ENCODE results near the gene RSPH6A. TPM values are rescaled to one million over a fixed set of nuclear protein-coding genes. Genes with fewer than 3 reads are reported as not detected.

Gene RSPH6A
- total and polyA plus RNA-seq, 2 of the 13 experiments (the other 11 are each of a cell fraction or from before 2014, with no cell fraction given): 0.07 TPM; not detected in 1

GRCh38 chr19:45767881-45768654 is 47.0 kb downstream of the RSPH6A start (continued):
- TF ChIP-seq HNRNPK (IDR thresholded peaks at IDR 0.05; ENCODE audit: low read depth, low read length, poor library complexity, severe bottlenecking) (no peak), ZNF430 (CRISPR knock-in tag; IDR thresholded peaks at IDR 0.05) (0 out of 2 replicates have a peak, but pooled peaks have one; percentile 21), PRDM4 (CRISPR knock-in tag; IDR thresholded peaks at IDR 0.05; ENCODE audit: borderline replicate concordance) (no peak), CEBPB (IDR thresholded peaks at IDR 0.05; ENCODE audit: borderline replicate concordance, low read depth, low read length) (no peak), REL (CRISPR knock-in tag; conservative IDR thresholded peaks at IDR 0.05) (no peak), KDM5B (CRISPR knock-in tag; IDR thresholded peaks at IDR 0.05; ENCODE audit: borderline replicate concordance) (0 out of 2 replicates have a peak, but pooled peaks have one; percentile 45), ZNF543 (CRISPR knock-in tag; IDR thresholded peaks at IDR 0.05) (no peak), ATF3 (CRISPR knock-in tag; IDR thresholded peaks at IDR 0.05) (no peak), HDAC1 (CRISPR knock-in tag; IDR thresholded peaks at IDR 0.05) (peak; percentile 34; the same call in 1 of the 2 replicates), KDM3A (CRISPR knock-in tag; IDR thresholded peaks at IDR 0.05; ENCODE audit: low read depth) (peak; percentile 31; the same call in 1 of the 2 replicates), ZNF788 (CRISPR knock-in tag; IDR thresholded peaks at IDR 0.05; ENCODE audit: borderline replicate concordance) (0 out of 2 replicates have a peak, but pooled peaks have one; percentile 3), CCAR2 (optimal IDR thresholded peaks at IDR 0.05; ENCODE audit: low read depth, low read length) (no peak), KAT2B (IDR thresholded peaks at IDR 0.05; ENCODE audit: borderline replicate concordance, low read depth, low read length) (no peak), TAF15 (IDR thresholded peaks at IDR 0.05; ENCODE audit: low read depth, low read length, poor library complexity, severe bottlenecking) (no peak), ZNF616 (CRISPR knock-in tag; IDR thresholded peaks at IDR 0.05; ENCODE audit: low read depth) (no peak), REPIN1 (CRISPR knock-in tag; IDR thresholded peaks at IDR 0.05; ENCODE audit: borderline replicate concordance, low read depth) (peak; percentile 70; the same call in 1 of the 2 replicates), SNAI1 (CRISPR knock-in tag; IDR thresholded peaks at IDR 0.05; ENCODE audit: borderline replicate concordance) (no peak), ZNF432 (CRISPR knock-in tag; IDR thresholded peaks at IDR 0.05; ENCODE audit: borderline replicate concordance) (no peak), ZNF343 (CRISPR knock-in tag; IDR thresholded peaks at IDR 0.05) (no peak)

Measured in HepG2 (cell line).